Lower lobe of right lung (tissue), 2 donors: ENCODE results near the gene BGN. TPM values are rescaled to one million over a fixed set of nuclear protein-coding genes. Genes with fewer than 3 reads are reported as not detected.

Experiments used
- ATAC-seq, 2 donors: fragments of 200-7000 bp; cut with Tn5 transposase; one replicate each; pipeline ENCODE4 v1.9.1; 2020 to 2022; ENCODE audit warnings: mild to moderate bottlenecking in 2 of 2, moderate library complexity in 2 of 2
- DNase-seq: peaks from one replicate; pipeline ENCODE4 v3.0.0-alpha.2; 2020
- H3K27ac ChIP-seq: fragments of 200-600 bp; one replicate; pipeline ENCODE4 v1.8.0; 2022
- H3K27me3 ChIP-seq: fragments of 200-600 bp; one replicate; pipeline ENCODE4 v1.8.0; 2022; ENCODE audit warnings: low read depth
- H3K36me3 ChIP-seq: fragments of 200-600 bp; one replicate; pipeline ENCODE4 v1.8.0; 2022; ENCODE audit warnings: mild to moderate bottlenecking
- H3K4me1 ChIP-seq: fragments of 200-600 bp; one replicate; pipeline ENCODE4 v1.8.0; 2022
- H3K4me3 ChIP-seq: fragments of 200-600 bp; one replicate; pipeline ENCODE4 v1.8.0; 2022; ENCODE audit warnings: mild to moderate bottlenecking
- H3K9me3 ChIP-seq: fragments of 200-600 bp; one replicate; pipeline ENCODE4 v1.8.0; 2022
- CTCF ChIP-seq: fragments of 200-600 bp; IDR thresholded peaks from one replicate; pipeline ENCODE4 v1.8.0; 2022; ENCODE audit warnings: antibody characterized with exemption, mild to moderate bottlenecking
- intact Hi-C: fragments of 100-400 bp; cut with DNase I; formaldehyde crosslinking; loops from one replicate; pipeline ENCODE4 v1.11.0; 2022
- total RNA-seq: library from RNA; stranded (reverse); fragmentation: NEBNext Ultra II Directional; extraction: Animal tissue kit (Norgen Biotek cat#: 25700); gene quantifications from one replicate; pipeline ENCODE4 v1.2.1, GENCODE V29; 2021
- donor health status: DM: no; HTN: yes; CAD: no; lungs with severe emphysema.

Gene BGN
- total RNA-seq, 1 donor from 2014 or later, result 157 TPM

- H3K9me3 ChIP-seq, result no peaks in the 10 kb centered on the region
- no peak for TF ChIP-seq CTCF
- ATAC-seq, result no peak
- no peaks in the 10 kb centered on the region for H3K4me1 ChIP-seq
- H3K27ac ChIP-seq, result no peak overlapping the region
- no peaks in the 10 kb centered on the region for H3K36me3 ChIP-seq
- intact Hi-C loops, result no loop called here
- H3K27me3 ChIP-seq, result peaks cover 11% of the 10 kb centered on the region
- no peak overlapping the region for H3K4me3 ChIP-seq
- no peak for DNase-seq
Observed at GRCh38 chrX:153522259-153522658, 27.5 kb downstream of the BGN start.

GRCh38 chrX:153523269-153523668 is 28.5 kb downstream of the BGN start:
- DNase-seq, result no peak
- ATAC-seq, result no peak
- no peaks in the 10 kb centered on the region for H3K36me3 ChIP-seq
- no peak overlapping the region for H3K4me3 ChIP-seq
- no peaks in the 10 kb centered on the region for H3K9me3 ChIP-seq
- peaks cover 12% of the 10 kb centered on the region for H3K27me3 ChIP-seq
- intact Hi-C loops, result no loop called here
- no peaks in the 10 kb centered on the region for H3K4me1 ChIP-seq
- TF ChIP-seq CTCF, result no peak
- H3K27ac ChIP-seq, result no peak overlapping the region

GRCh38 chrX:153524234-153524633 is 29.5 kb downstream of the BGN start:
- ATAC-seq (no peak), DNase-seq (no peak)
- TF ChIP-seq CTCF, result no peak
- intact Hi-C loops, result no loop called here
- Histone ChIP-seq H3K27me3 (peaks cover 12% of the 10 kb centered on the region), H3K27ac (no peak overlapping the region), H3K9me3 (no peaks in the 10 kb centered on the region), H3K36me3 (no peaks in the 10 kb centered on the region), H3K4me1 (no peaks in the 10 kb centered on the region), H3K4me3 (no peak overlapping the region)

- intact Hi-C loops, result no loop called here
- Histone ChIP-seq H3K27me3 (peaks cover 12% of the 10 kb centered on the region), H3K4me1 (no peaks in the 10 kb centered on the region), H3K4me3 (no peak overlapping the region), H3K36me3 (no peaks in the 10 kb centered on the region), H3K9me3 (no peaks in the 10 kb centered on the region), H3K27ac (no peak overlapping the region)
- ATAC-seq (no peak), DNase-seq (no peak)
- TF ChIP-seq CTCF, result no peak
Observed at GRCh38 chrX:153525451-153525850, 30.7 kb downstream of the BGN start.

- H3K9me3 ChIP-seq, result no peaks in the 10 kb centered on the region
- intact Hi-C loops, result no loop called here
- H3K4me1 ChIP-seq, result no peaks in the 10 kb centered on the region
- no peak for ATAC-seq
- no peak for DNase-seq
- no peak overlapping the region for H3K4me3 ChIP-seq
- TF ChIP-seq CTCF, result no peak
- H3K27ac ChIP-seq, result no peak overlapping the region
- H3K27me3 ChIP-seq, result peaks cover 12% of the 10 kb centered on the region
- no peaks in the 10 kb centered on the region for H3K36me3 ChIP-seq
Observed at GRCh38 chrX:153526042-153526441, 31.3 kb downstream of the BGN start.

- no peaks in the 10 kb centered on the region for H3K9me3 ChIP-seq
- H3K4me3 ChIP-seq, result no peak overlapping the region
- TF ChIP-seq CTCF, result no peak
- no peak for ATAC-seq
- no peak for DNase-seq
- intact Hi-C loops, result no loop called here
- H3K27me3 ChIP-seq, result peaks cover 12% of the 10 kb centered on the region
- H3K4me1 ChIP-seq, result no peaks in the 10 kb centered on the region
- no peaks in the 10 kb centered on the region for H3K36me3 ChIP-seq
- no peak overlapping the region for H3K27ac ChIP-seq
Observed at GRCh38 chrX:153526801-153527200, 32.0 kb downstream of the BGN start.
